SK-N-SH (cell line): ENCODE measurements around the gene GALNT5. TPM values are rescaled to one million over a fixed set of nuclear protein-coding genes. Genes with fewer than 3 reads are reported as not detected.

Source experiments
- CTCF ChIA-PET: fragments of 300-600, 350-600 bp; formaldehyde crosslinking; extraction: SDS; loops from one replicate; lab custom pipeline; 2021; lab: Yijun Ruan, JAX
- POLR2A ChIA-PET: fragments of 350-600 bp; sonication (Branson Sonifier 250); formaldehyde crosslinking; extraction: SDS; loops from one replicate; lab custom pipeline; 2020; ENCODE audit warnings: antibody characterized with exemption, inconsistent platforms; lab: Yijun Ruan, JAX
- DNase-seq: peaks from one replicate; pipeline ENCODE4 v3.0.0; 2012
- H2AFZ ChIP-seq: fragments of 200-600 bp; sonication (generic); 2 replicates; pipeline ENCODE4 v1.8.1; 2016; ENCODE audit warnings: antibody characterized with exemption, mild to moderate bottlenecking, low read depth
- H3F3A ChIP-seq: fragments of 200-600 bp; sonication (generic); replicated peaks from 2 replicates; pipeline ENCODE3; 2016; ENCODE audit warnings: antibody characterized with exemption, mild to moderate bottlenecking; ENCODE audit not compliant: insufficient read depth
- H3K27ac ChIP-seq, 2 experiments: fragments of 200-500 bp in 1 of 2; fragments of 200-600 bp in 1 of 2; sonication (Bioruptor generic) in 1 of 2; sonication (generic), shearing (Covaris generic) in 1 of 2; 2 replicates each; pipeline versions ENCODE4 v1.5.1 to v1.6.1; 2014 to 2016; ENCODE audit warnings: low read depth in 2 of 2, inconsistent platforms in 1 of 2, low read length in 1 of 2, mild to moderate bottlenecking in 1 of 2, mixed read lengths in 1 of 2
- H3K27me3 ChIP-seq: fragments of 200-600 bp; sonication (generic), shearing (Covaris generic); 2 replicates; pipeline ENCODE4 v1.6.1; 2016; ENCODE audit warnings: mixed run types; ENCODE audit not compliant: insufficient read depth
- H3K36me3 ChIP-seq, 2 experiments: fragments of 200-500 bp in 1 of 2; fragments of 200-600 bp in 1 of 2; sonication (Bioruptor generic) in 1 of 2; sonication (generic) in 1 of 2; replicated peaks in 1 of 2; 2 replicates each; pipeline versions ENCODE3 to v1.5.1; 2014 to 2016; ENCODE audit warnings: low read length in 1 of 2, mild to moderate bottlenecking in 1 of 2; ENCODE audit not compliant: insufficient read depth in 2 of 2, control insufficient read depth in 1 of 2
- H3K4me1 ChIP-seq, 2 experiments: fragments of 200-500 bp in 1 of 2; fragments of 200-600 bp in 1 of 2; sonication (Bioruptor generic) in 1 of 2; sonication (generic), shearing (Covaris generic) in 1 of 2; 2 replicates each; pipeline versions ENCODE4 v1.5.1 to v1.6.1; 2014 to 2016; ENCODE audit warnings: low read depth in 1 of 2, low read length in 1 of 2, mixed run types in 1 of 2; ENCODE audit not compliant: insufficient read depth in 2 of 2, control insufficient read depth in 1 of 2
- H3K4me2 ChIP-seq: fragments of 200-600 bp; sonication (generic), shearing (Covaris generic); 2 replicates; pipeline ENCODE4 v1.6.1; 2017; ENCODE audit warnings: mixed run types
- H3K4me3 ChIP-seq, 2 experiments: fragments of 200-500 bp in 1 of 2; fragments of 200-600 bp in 1 of 2; sonication (Bioruptor generic) in 1 of 2; sonication (generic), shearing (Covaris generic) in 1 of 2; 2 replicates each; pipeline versions ENCODE4 v1.5.1 to v1.8.1; 2014 to 2016; ENCODE audit warnings: low read depth in 2 of 2, inconsistent platforms in 1 of 2, low read length in 1 of 2, mild to moderate bottlenecking in 1 of 2, mixed read lengths in 1 of 2, moderate library complexity in 1 of 2
- H3K79me2 ChIP-seq: fragments of 200-600 bp; sonication (generic); 2 replicates; pipeline ENCODE4 v1.8.1; 2017; ENCODE audit warnings: mild to moderate bottlenecking; ENCODE audit not compliant: insufficient read depth
- H3K9ac ChIP-seq: fragments of 200-600 bp; sonication (generic); 2 replicates; pipeline ENCODE4 v1.6.1; 2017; ENCODE audit warnings: mixed run types
- H3K9me2 ChIP-seq: fragments of 200-600 bp; sonication (generic); 2 replicates; pipeline ENCODE4 v1.6.1; 2017; ENCODE audit warnings: mixed run types
- H3K9me3 ChIP-seq: fragments of 200-600 bp; sonication (generic); 2 replicates; pipeline ENCODE4 v1.6.1; 2017; ENCODE audit warnings: mixed run types, mild to moderate bottlenecking, moderate library complexity
- H4K20me1 ChIP-seq: fragments of 200-600 bp; sonication (generic); 2 replicates; pipeline ENCODE4 v1.6.1; 2017; ENCODE audit warnings: mild to moderate bottlenecking, mixed run types; ENCODE audit not compliant: insufficient read depth
- EP300 ChIP-seq, 2 experiments: IDR thresholded peaks; 2 replicates each; pipeline versions ENCODE4 v1.4.0 to v1.6.1; 2012; ENCODE audit warnings: borderline replicate concordance in 1 of 2, low read depth in 1 of 2, low read length in 1 of 2
- EZH2phosphoT487 ChIP-seq: fragments of 200-600 bp; sonication (generic); IDR thresholded peaks from 2 replicates; pipeline ENCODE4 v1.6.1; 2017; ENCODE audit warnings: low read depth, mixed run types, mild to moderate bottlenecking, antibody characterized with exemption, moderate library complexity, borderline replicate concordance
- FOXJ3 ChIP-seq: sonication (generic); formaldehyde crosslinking; IDR thresholded peaks from 2 replicates; pipeline ENCODE4 v1.5.1; 2020; ENCODE audit warnings: mild to moderate bottlenecking, missing genetic modification reagents
- FOXM1 ChIP-seq: IDR thresholded peaks from 2 replicates; pipeline ENCODE4 v1.4.0; 2012; ENCODE audit warnings: low read depth, mild to moderate bottlenecking
- GABPA ChIP-seq: IDR thresholded peaks from 2 replicates; pipeline ENCODE4 v1.4.0; 2012; ENCODE audit warnings: low read depth, mild to moderate bottlenecking
- GATA2 ChIP-seq: sonication (generic); formaldehyde crosslinking; IDR thresholded peaks from 2 replicates; pipeline ENCODE4 v1.5.0; 2020; ENCODE audit warnings: mild to moderate bottlenecking, missing genetic modification reagents
- MEF2A ChIP-seq: IDR thresholded peaks from 2 replicates; pipeline ENCODE4 v1.4.0; 2012; ENCODE audit warnings: low read depth, borderline replicate concordance
- NFIC ChIP-seq: IDR thresholded peaks from 2 replicates; pipeline ENCODE4 v1.4.0; 2012; ENCODE audit warnings: borderline replicate concordance
- POLR2AphosphoS5 ChIP-seq: IDR thresholded peaks from 2 replicates; pipeline ENCODE4 v1.6.1; 2012; ENCODE audit warnings: low read depth, low read length
- RCOR1 ChIP-seq: fragments of 150-350 bp; IDR thresholded peaks from 2 replicates; pipeline ENCODE4 v1.6.1; 2017; ENCODE audit warnings: antibody characterized with exemption, low read length
- SIN3A ChIP-seq: IDR thresholded peaks from 2 replicates; pipeline ENCODE4 v1.6.1; 2012; ENCODE audit warnings: low read depth, mild to moderate bottlenecking, low read length, moderate library complexity, borderline replicate concordance
- TAF1 ChIP-seq: IDR thresholded peaks from 2 replicates; pipeline ENCODE4 v1.6.1; 2012; ENCODE audit warnings: low read depth, mild to moderate bottlenecking, low read length, moderate library complexity, borderline replicate concordance
- WGBS: methylation state at CpG from one replicate; pipeline ENCODE4 v1.1.6; 2017; ENCODE audit warnings: low lambda C conversion rate; 5-methylcytosine and 5-hydroxymethylcytosine counted together
- polyA plus RNA-seq, 3 experiments: library from polyadenylated mRNA; depleted of rRNA; stranded (reverse); fragments of >200 nt; gene quantifications; 2 replicates each; pipeline ENCODE4 v1.2.3, GENCODE V29; 2012
- TF ChIP-seq, protein P1 (sequence below): IDR thresholded peaks from 2 replicates; pipeline ENCODE4 v1.4.0; 2012; ENCODE audit warnings: low read depth
- TF ChIP-seq, protein P2 (sequence below): IDR thresholded peaks from 2 replicates; pipeline ENCODE4 v1.6.1; 2012; ENCODE audit warnings: mild to moderate bottlenecking, low read depth, low read length, moderate library complexity
- TF ChIP-seq, protein P3 (sequence below): fragments of 200-600 bp; sonication (generic); IDR thresholded peaks from 2 replicates; pipeline ENCODE4 v1.6.1; 2017; ENCODE audit warnings: antibody characterized with exemption, mild to moderate bottlenecking, moderate library complexity
- TF ChIP-seq, protein P4 (sequence below): fragments of 150-350 bp; IDR thresholded peaks from 2 replicates; pipeline ENCODE4 v1.6.1; 2017; ENCODE audit warnings: antibody characterized with exemption, low read length, low read depth, borderline replicate concordance
- TF ChIP-seq, protein P5 (sequence below): IDR thresholded peaks from 2 replicates; pipeline ENCODE4 v1.4.0; 2012; ENCODE audit warnings: low read depth, borderline replicate concordance

Gene GALNT5
- polyA plus RNA-seq, 1 of the 3 experiments (the other 2 are of a cell fraction): 10.4 TPM

DNA sequence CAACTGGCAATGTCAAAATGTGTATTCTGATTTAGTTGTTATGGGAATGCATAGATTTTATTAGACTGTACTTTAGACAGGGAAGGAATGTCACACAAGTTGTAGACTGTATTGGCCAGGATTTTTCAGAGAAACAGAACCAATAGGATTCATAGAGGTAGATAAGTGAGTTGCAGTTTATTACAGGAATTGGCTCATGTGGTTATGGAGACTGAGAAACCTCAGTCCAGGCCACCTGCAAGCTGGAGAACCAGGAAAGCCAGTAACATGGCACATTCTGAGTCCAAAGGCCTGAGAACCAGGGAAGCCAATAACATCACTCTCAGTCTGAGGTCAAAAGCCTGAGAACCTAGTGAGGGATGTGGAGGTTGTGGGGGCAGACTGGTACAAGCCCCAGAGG, 1.8 kb upstream of the GALNT5 start (continued):
- no peak for TF ChIP-seq FOXM1

DNA sequence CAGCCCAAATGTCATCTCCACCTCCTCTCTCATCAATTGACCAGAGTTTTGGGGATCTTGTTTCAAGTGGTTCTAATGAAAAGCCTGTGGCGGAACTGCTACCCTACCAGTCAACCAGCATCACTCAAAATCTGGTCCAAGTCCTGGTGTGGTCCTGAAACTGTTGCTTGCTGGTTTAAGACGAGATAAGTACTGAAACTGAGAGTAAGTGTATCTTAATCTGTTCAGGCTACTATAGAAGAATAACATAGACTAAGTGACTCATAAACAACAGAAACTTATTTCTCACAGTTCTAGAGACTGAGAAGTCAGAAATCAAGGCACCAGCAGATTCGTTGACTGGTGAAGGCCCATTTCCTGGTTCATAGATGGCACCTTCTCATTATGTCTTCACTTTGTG, 879 bp upstream of the GALNT5 start:
- 51% methylated on average over 3 of the region's 3 CpGs for WGBS
- Histone ChIP-seq H3K27ac (peak overlapping the region in 1 of 2 experiments; percentile 52; a peak in 2 of 4 replicates), H3K9ac (peak overlapping the region; percentile 66; the same call in 1 of the 2 replicates), H3K36me3 (no peaks in the 10 kb centered on the region), H3K79me2 (no peaks in the 10 kb centered on the region), H3K4me2 (peak overlapping the region; percentile 82), H2AFZ (peak overlapping the region; percentile 83), H3K9me2 (no peaks in the 10 kb centered on the region), H3K27me3 (no peaks in the 10 kb centered on the region), H3K9me3 (no peaks in the 10 kb centered on the region), H4K20me1 (no peaks in the 10 kb centered on the region), H3K4me1 (no peaks in the 10 kb centered on the region; a peak in 2 of 4 replicates), H3K4me3 (no peak overlapping the region), H3F3A (peaks cover 13% of the 10 kb centered on the region)
- ChIA-PET POLR2A (no interaction called here), CTCF (no interaction called here)
- TF ChIP-seq RCOR1: no peak
- TF ChIP-seq, protein P1, sequence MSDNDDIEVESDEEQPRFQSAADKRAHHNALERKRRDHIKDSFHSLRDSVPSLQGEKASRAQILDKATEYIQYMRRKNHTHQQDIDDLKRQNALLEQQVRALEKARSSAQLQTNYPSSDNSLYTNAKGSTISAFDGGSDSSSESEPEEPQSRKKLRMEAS: no peak
- no peak for TF ChIP-seq EZH2phosphoT487
- no peak for TF ChIP-seq TAF1
- no peak for TF ChIP-seq EP300 (IDR thresholded peaks at IDR 0.05; ENCODE audit: borderline replicate concordance in 1 of 2, low read depth in 1 of 2, low read length in 1 of 2)
- TF ChIP-seq, protein P2, sequence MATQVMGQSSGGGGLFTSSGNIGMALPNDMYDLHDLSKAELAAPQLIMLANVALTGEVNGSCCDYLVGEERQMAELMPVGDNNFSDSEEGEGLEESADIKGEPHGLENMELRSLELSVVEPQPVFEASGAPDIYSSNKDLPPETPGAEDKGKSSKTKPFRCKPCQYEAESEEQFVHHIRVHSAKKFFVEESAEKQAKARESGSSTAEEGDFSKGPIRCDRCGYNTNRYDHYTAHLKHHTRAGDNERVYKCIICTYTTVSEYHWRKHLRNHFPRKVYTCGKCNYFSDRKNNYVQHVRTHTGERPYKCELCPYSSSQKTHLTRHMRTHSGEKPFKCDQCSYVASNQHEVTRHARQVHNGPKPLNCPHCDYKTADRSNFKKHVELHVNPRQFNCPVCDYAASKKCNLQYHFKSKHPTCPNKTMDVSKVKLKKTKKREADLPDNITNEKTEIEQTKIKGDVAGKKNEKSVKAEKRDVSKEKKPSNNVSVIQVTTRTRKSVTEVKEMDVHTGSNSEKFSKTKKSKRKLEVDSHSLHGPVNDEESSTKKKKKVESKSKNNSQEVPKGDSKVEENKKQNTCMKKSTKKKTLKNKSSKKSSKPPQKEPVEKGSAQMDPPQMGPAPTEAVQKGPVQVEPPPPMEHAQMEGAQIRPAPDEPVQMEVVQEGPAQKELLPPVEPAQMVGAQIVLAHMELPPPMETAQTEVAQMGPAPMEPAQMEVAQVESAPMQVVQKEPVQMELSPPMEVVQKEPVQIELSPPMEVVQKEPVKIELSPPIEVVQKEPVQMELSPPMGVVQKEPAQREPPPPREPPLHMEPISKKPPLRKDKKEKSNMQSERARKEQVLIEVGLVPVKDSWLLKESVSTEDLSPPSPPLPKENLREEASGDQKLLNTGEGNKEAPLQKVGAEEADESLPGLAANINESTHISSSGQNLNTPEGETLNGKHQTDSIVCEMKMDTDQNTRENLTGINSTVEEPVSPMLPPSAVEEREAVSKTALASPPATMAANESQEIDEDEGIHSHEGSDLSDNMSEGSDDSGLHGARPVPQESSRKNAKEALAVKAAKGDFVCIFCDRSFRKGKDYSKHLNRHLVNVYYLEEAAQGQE: no peak
- TF ChIP-seq, protein P3, sequence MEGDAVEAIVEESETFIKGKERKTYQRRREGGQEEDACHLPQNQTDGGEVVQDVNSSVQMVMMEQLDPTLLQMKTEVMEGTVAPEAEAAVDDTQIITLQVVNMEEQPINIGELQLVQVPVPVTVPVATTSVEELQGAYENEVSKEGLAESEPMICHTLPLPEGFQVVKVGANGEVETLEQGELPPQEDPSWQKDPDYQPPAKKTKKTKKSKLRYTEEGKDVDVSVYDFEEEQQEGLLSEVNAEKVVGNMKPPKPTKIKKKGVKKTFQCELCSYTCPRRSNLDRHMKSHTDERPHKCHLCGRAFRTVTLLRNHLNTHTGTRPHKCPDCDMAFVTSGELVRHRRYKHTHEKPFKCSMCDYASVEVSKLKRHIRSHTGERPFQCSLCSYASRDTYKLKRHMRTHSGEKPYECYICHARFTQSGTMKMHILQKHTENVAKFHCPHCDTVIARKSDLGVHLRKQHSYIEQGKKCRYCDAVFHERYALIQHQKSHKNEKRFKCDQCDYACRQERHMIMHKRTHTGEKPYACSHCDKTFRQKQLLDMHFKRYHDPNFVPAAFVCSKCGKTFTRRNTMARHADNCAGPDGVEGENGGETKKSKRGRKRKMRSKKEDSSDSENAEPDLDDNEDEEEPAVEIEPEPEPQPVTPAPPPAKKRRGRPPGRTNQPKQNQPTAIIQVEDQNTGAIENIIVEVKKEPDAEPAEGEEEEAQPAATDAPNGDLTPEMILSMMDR: no peak
- TF ChIP-seq, protein P4, sequence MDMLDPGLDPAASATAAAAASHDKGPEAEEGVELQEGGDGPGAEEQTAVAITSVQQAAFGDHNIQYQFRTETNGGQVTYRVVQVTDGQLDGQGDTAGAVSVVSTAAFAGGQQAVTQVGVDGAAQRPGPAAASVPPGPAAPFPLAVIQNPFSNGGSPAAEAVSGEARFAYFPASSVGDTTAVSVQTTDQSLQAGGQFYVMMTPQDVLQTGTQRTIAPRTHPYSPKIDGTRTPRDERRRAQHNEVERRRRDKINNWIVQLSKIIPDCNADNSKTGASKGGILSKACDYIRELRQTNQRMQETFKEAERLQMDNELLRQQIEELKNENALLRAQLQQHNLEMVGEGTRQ: no peak
- TF ChIP-seq POLR2AphosphoS5: no peak
- TF ChIP-seq GABPA: no peak
- TF ChIP-seq FOXJ3 (CRISPR knock-in tag): no peak
- TF ChIP-seq SIN3A: no peak
- TF ChIP-seq MEF2A: no peak
- TF ChIP-seq GATA2 (CRISPR knock-in tag): no peak
- TF ChIP-seq, protein P5, sequence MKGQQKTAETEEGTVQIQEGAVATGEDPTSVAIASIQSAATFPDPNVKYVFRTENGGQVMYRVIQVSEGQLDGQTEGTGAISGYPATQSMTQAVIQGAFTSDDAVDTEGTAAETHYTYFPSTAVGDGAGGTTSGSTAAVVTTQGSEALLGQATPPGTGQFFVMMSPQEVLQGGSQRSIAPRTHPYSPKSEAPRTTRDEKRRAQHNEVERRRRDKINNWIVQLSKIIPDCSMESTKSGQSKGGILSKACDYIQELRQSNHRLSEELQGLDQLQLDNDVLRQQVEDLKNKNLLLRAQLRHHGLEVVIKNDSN: no peak
- TF ChIP-seq NFIC: no peak
- DNase-seq: no peak
